Lower leg skin (tissue), 4 donors: Measurements from ENCODE around the gene DENND11. TPM values are rescaled to one million over a fixed set of nuclear protein-coding genes. Genes with fewer than 3 reads are reported as not detected.
"Not testable (repeated sequence)": the region's sequence is repeated elsewhere in the genome, so short reads cannot be mapped to it uniquely, and the experiment has no call there.

ENCODE experiments used
- DNase-seq, 2 donors: peaks; one replicate each; pipeline ENCODE4 v3.0.0-alpha.2; 2019; ENCODE audit warnings: low spot score in 2 of 2
- H3K4me3 ChIP-seq: fragments of 200-600 bp; sonication (generic); 2 replicates; pipeline ENCODE4 v1.5.1; 2017; ENCODE audit warnings: mild to moderate bottlenecking, low read depth; ENCODE audit not compliant: poor library complexity, severe bottlenecking
- POLR2A ChIP-seq, 2 donors: fragments of 450-650 bp; IDR thresholded peaks; one replicate each; pipeline ENCODE4 v1.6.1; 2016 to 2017; ENCODE audit warnings: antibody characterized with exemption in 2 of 2, mild to moderate bottlenecking in 1 of 2, moderate library complexity in 1 of 2
- WGBS, 2 donors: methylation state at CpG; one replicate each; pipeline ENCODE4 v1.1.5; 2018; 5-methylcytosine and 5-hydroxymethylcytosine counted together
- intact Hi-C: fragments of 100-400 bp; cut with DNase I; formaldehyde crosslinking; loops from one replicate; pipeline ENCODE4 v1.15.0; 2023; ENCODE audit warnings: low total_unique reads
- total RNA-seq, 4 donors: library from RNA; depleted of rRNA; stranded (reverse); fragments of >200 nt; gene quantifications; one replicate each; pipeline ENCODE4 v1.1.0, GENCODE V29; 2016
- TF ChIP-seq, protein P1 (sequence below), 3 donors: fragments of 450-650 bp; IDR thresholded peaks; one replicate each; pipeline ENCODE4 v1.5.1; 2016; ENCODE audit warnings: antibody characterized with exemption in 3 of 3, mild to moderate bottlenecking in 3 of 3, moderate library complexity in 2 of 3

Gene DENND11
- total RNA-seq, 4 donors from 2014 or later: 11.6 to 15.8 (median 14.6) TPM

DNA sequence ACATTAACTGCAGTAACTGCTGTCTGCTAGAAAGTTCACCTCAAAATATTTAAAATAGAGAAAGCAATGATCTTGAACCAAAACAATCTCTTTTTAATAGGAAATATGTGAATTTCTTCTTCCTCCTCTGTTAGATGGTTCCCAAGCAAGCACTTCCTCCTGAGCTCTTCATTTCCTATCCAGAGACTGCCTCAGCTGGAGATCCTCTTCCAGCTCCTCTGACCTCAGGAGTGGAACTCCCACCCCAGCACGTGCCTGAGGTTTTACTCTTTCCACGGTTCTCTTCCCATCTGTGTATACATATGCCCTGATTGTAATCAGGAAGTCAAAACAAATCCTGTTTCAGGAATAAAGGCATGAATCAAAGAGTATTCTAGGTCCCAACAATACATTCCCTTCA lies 5.6 kb downstream of the DENND11 start:
- H3K4me3 ChIP-seq: no peak overlapping the region
- DNase-seq: no peak
- intact Hi-C loops: no loop called here
- 49 to 56% methylated on average over 2 of the region's 2 CpGs for WGBS, 2 donors
- TF ChIP-seq, protein P1, sequence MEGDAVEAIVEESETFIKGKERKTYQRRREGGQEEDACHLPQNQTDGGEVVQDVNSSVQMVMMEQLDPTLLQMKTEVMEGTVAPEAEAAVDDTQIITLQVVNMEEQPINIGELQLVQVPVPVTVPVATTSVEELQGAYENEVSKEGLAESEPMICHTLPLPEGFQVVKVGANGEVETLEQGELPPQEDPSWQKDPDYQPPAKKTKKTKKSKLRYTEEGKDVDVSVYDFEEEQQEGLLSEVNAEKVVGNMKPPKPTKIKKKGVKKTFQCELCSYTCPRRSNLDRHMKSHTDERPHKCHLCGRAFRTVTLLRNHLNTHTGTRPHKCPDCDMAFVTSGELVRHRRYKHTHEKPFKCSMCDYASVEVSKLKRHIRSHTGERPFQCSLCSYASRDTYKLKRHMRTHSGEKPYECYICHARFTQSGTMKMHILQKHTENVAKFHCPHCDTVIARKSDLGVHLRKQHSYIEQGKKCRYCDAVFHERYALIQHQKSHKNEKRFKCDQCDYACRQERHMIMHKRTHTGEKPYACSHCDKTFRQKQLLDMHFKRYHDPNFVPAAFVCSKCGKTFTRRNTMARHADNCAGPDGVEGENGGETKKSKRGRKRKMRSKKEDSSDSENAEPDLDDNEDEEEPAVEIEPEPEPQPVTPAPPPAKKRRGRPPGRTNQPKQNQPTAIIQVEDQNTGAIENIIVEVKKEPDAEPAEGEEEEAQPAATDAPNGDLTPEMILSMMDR (IDR thresholded peaks at IDR 0.05): no peak
- TF ChIP-seq POLR2A (IDR thresholded peaks at IDR 0.05): no peak

DNA sequence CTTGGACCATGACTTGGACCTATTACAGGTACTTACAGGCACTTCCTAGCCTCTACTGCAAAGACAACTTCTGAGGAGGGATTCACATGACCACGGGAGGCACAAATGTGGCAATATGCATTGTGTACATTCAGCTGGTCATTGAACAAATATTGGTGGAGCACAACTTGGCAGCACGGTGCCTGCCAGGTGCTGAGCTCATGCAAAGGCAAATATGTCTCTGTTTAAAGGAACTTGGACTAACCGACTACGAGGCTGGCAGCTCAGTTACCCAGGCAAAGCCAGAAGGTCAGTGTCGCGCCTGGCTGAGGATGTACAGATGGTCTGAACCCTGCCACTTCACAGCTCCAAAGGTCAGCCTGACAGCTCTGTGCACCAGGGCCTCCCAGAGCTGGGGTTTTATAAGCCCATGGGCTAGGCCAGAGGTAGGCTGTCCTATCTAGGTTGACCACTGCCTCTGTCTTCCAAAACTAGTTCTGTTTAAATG lies 6.1 kb downstream of the DENND11 start:
- DNase-seq: no peak
- no peak for TF ChIP-seq POLR2A (IDR thresholded peaks at IDR 0.05)
- TF ChIP-seq, protein P1 (IDR thresholded peaks at IDR 0.05): no peak
- H3K4me3 ChIP-seq: no peak overlapping the region
- WGBS, 2 donors: 89 to 92% methylated on average over 6 of the region's 6 CpGs
- intact Hi-C loops: no loop called here

DNA sequence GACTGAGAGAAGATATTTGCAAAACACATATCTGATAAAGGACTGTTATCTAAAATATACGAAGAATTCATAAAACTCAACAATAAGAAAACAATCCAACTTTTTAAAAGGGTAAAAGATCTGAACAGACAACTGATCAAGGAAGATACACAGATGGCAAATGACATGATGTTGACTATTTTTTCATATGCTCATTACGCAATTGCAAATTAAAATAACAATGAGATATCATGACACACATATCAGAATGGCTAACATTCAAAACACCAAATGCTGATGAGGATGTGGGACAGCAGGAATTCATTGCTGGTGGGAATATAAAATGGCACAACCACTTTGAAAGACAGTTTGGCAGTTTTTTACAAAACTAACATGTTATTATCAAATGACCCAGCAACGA lies 8.9 kb downstream of the DENND11 start:
- DNase-seq: no peak
- intact Hi-C loops: no loop called here
- H3K4me3 ChIP-seq: no peak overlapping the region
- WGBS, 2 donors: 82 to 91% methylated on average over 3 of the region's 3 CpGs
- no peak for TF ChIP-seq POLR2A (IDR thresholded peaks at IDR 0.05)
- TF ChIP-seq, protein P1 (IDR thresholded peaks at IDR 0.05): no peak

DNA sequence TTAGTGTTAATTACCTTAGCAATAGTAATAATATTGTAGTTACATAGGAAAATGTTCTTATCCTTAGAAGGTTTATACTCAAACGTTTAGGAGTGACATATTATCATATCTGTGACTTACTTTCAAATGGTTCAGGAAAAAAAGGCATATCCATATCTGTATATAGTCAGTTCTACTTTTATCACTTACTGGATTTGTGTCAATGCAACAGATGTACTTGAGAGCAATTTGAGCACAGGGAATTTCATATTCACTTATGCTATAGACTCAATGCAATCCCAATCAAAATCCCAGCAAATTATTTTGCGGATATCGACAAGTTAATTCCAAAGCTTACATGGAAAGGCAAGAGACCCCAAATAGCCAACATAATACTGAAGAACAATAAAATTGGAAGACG lies 10.0 kb downstream of the DENND11 start:
- no peak for DNase-seq
- intact Hi-C loops: no loop called here
- 86 to 90% methylated on average over 4 of the region's 4 CpGs for WGBS, 2 donors
- no peak overlapping the region for H3K4me3 ChIP-seq
- TF ChIP-seq, protein P1 (IDR thresholded peaks at IDR 0.05): no peak
- no peak for TF ChIP-seq POLR2A (IDR thresholded peaks at IDR 0.05)

DNA sequence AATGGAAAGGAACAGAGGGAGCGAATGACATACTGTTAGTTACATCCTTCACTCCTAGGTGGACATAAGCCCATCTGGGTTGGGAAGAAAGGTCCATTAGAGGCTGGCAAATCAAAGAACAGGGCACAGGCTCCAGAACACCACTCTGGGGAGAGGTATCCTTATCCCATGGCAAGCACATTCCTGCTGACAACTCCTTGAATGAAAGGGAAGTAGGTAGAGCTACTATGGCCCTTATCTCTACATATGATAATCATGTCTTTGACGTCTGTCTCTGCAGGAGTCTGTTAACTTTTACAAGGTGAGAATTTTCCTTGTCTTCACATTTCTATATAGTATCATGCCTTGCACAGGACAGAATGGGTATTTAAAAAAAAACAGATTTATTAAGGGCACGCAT lies 10.4 kb downstream of the DENND11 start:
- intact Hi-C loops: no loop called here
- TF ChIP-seq POLR2A (IDR thresholded peaks at IDR 0.05): no peak
- TF ChIP-seq, protein P1 (IDR thresholded peaks at IDR 0.05): no peak
- DNase-seq: no peak
- H3K4me3 ChIP-seq: no peak overlapping the region
- 88 to 91% methylated on average over 3 of the region's 3 CpGs for WGBS, 2 donors

DNA sequence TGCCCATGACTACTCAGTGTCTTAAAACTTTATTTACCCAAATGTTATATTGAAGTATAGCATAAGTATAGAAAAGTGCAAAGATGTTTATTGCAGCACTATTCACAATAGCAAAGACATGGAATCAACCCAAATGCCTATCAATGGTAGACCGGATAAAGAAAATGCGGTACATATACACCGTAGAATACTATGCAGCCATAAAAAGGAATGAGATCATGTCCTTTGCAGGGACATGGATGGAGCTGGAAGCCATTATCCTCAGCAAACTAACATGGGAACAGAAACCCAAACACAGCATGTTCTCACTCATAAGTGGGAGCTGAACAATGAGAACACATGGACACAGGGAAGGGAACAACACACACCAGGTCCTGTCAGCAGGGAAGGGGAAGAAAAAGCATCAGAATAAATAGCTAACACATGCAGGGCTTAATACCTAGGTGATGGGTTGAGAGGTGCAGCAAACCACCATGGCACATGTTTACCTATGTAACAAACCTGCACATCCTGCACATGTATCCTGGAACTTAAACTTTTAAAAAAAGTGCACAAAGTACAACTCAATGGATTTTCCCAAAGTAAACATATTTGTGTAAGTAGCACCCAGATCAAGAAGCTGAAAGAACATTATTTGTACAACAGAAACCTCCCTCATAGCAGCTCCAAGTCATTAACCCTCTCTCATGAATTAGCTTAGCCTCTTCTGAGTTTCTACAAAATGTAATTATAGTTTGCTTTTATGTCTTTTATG lies 12.7 kb downstream of the DENND11 start:
- DNase-seq, H3K4me3 ChIP-seq, intact Hi-C loops: not testable (repeated sequence)
- WGBS, 2 donors: 93 to 97% methylated on average over 3 of the region's 3 CpGs
